Fibroblast of lung (primary cell): ENCODE measurements around the gene BTBD9.

ENCODE experiments used
- CTCF ChIP-seq, 2 donors: IDR thresholded peaks in 1 of 2; conservative IDR thresholded peaks in 1 of 2; 1 replicate in 1 of 2; 2 replicates in 1 of 2; pipeline ENCODE4 v1.5.1; 2011 to 2012; ENCODE audit warnings: low read length in 2 of 2, control low read depth in 1 of 2, inconsistent platforms in 1 of 2, low read depth in 1 of 2, mild to moderate bottlenecking in 1 of 2
- EZH2 ChIP-seq: IDR thresholded peaks from 2 replicates; pipeline ENCODE4 v1.5.1; 2012; ENCODE audit warnings: low read length, control low read depth, mild to moderate bottlenecking; ENCODE audit errors: missing control alignments

- TF ChIP-seq CTCF (conservative IDR thresholded peaks at IDR 0.05 in 1 of 2, IDR thresholded peaks at IDR 0.05 in 1 of 2; ENCODE audit: low read depth in 1 of 2, low read length in 2 of 2), result no peak
- TF ChIP-seq EZH2, result no peak
Observed at GRCh38 chr6:38637756-38638155, 2.0 kb downstream of the BTBD9 start.
